ENCODE measurements around the gene TTLL9. TPM values are rescaled to one million over a fixed set of nuclear protein-coding genes. Genes with fewer than 3 reads are reported as not detected.
"Not testable (repeated sequence)": the region's sequence is repeated elsewhere in the genome, so short reads cannot be mapped to it uniquely, and the experiment has no call there.

The TTLL9 gene
- total RNA-seq, 6 experiments from 2014 or later, result not detected

DNA sequence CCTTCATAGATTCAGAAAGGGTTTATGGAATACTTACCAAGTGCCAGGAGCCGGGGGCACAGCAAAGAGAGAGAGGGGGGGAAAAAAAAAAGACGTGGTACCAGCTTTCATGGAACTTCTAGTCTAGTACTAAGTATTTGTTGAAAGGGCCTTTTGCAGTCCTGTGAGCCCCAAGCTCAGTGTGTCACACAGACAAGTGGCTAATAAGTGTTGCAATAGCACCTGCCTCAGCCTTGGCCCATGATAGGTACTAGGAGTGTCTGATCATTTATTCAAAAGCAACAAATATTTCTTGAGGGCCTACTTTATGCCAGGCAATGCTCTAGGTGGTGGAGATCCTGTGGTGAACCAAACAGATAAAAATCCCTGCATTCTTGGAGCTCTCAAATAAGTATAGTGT, 43.4 kb upstream of the TTLL9 start:
- 40% methylated on average over 1 of the region's 2 CpGs for WGBS (ENCODE audit: insufficient coverage, low coverage, low lambda C conversion rate, missing lambda C conversion rate)
- TF ChIP-seq, protein P1, sequence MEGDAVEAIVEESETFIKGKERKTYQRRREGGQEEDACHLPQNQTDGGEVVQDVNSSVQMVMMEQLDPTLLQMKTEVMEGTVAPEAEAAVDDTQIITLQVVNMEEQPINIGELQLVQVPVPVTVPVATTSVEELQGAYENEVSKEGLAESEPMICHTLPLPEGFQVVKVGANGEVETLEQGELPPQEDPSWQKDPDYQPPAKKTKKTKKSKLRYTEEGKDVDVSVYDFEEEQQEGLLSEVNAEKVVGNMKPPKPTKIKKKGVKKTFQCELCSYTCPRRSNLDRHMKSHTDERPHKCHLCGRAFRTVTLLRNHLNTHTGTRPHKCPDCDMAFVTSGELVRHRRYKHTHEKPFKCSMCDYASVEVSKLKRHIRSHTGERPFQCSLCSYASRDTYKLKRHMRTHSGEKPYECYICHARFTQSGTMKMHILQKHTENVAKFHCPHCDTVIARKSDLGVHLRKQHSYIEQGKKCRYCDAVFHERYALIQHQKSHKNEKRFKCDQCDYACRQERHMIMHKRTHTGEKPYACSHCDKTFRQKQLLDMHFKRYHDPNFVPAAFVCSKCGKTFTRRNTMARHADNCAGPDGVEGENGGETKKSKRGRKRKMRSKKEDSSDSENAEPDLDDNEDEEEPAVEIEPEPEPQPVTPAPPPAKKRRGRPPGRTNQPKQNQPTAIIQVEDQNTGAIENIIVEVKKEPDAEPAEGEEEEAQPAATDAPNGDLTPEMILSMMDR (IDR thresholded peaks at IDR 0.05), result no peak
- no peak for TF ChIP-seq POLR2A (IDR thresholded peaks at IDR 0.05)
- Histone ChIP-seq H3K4me3 (no peak overlapping the region), H3K36me3 (no peaks in the 10 kb centered on the region), H3K4me1 (peaks cover 0 to 3% (median 0%) of the 10 kb centered on the region in 4 donors), H3K9me3 (no peaks in the 10 kb centered on the region), H3K27ac (no peak overlapping the region), H3K27me3 (no peaks in the 10 kb centered on the region)
- intact Hi-C loops (cut with DNase I), result no loop called here
- ATAC-seq, result no peak
- DNase-seq, result no peak

DNA sequence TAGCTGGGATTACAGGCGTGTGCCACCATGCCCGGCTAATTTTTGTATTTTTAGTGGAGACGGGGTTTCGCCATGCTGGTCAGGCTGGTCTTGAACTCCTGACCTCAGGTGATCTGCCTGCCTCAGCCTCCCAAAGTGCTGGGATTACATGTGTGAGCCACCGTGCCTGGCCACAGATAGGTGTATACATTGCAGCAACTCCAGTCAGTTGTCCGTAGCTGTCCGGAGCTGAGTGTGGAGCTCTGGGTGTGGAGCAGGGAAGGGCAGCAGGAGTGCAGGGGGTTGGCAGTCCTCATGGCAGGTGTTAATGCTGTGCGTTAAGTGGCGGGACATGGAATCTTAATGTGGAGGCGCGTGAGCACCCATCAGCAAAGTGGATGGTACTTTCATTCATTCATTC, 42.4 kb upstream of the TTLL9 start:
- H3K36me3 ChIP-seq; ATAC-seq; H3K27me3 ChIP-seq; H3K4me3 ChIP-seq; H3K4me1 ChIP-seq; DNase-seq; H3K9me3 ChIP-seq; H3K27ac ChIP-seq; intact Hi-C loops (cut with DNase I): not testable (repeated sequence)
- WGBS (ENCODE audit: insufficient coverage, low coverage, low lambda C conversion rate, missing lambda C conversion rate), result 100% methylated on average over 5 of the region's 11 CpGs

DNA sequence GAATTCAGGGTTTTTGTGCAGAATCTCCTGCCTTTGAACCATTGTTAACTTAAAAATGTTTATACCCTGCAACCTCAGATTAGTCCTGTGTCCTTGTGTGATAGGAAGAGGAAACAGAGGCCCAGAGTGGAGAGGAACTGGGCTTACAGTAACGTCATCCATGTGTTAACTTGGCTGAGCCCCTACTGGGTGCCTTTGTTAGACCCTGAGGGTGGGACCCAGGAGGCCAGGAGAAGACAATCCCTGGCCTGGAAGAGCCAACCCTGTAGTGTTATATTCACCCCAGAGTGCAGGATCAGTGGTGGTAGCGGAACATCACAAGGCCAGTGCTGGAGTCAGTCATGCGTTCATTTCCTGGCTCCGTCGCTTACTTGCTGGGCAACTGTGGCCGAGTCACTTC, 40.7 kb upstream of the TTLL9 start:
- H3K27ac ChIP-seq, result no peak overlapping the region
- intact Hi-C loops (cut with DNase I), result no loop called here
- no peak overlapping the region for H3K4me3 ChIP-seq
- ATAC-seq (peak in 1 of 4 donors; percentile 17), DNase-seq (peak in 1 of 3 donors; percentile 5)
- TF ChIP-seq, protein P1 (IDR thresholded peaks at IDR 0.05), result no peak
- TF ChIP-seq POLR2A (IDR thresholded peaks at IDR 0.05), result no peak
- no peaks in the 10 kb centered on the region for H3K4me1 ChIP-seq
- H3K27me3 ChIP-seq, result no peaks in the 10 kb centered on the region
- 50% methylated on average over 2 of the region's 6 CpGs for WGBS (ENCODE audit: insufficient coverage, low coverage, low lambda C conversion rate, missing lambda C conversion rate)
- no peaks in the 10 kb centered on the region for H3K9me3 ChIP-seq
- no peaks in the 10 kb centered on the region for H3K36me3 ChIP-seq

DNA sequence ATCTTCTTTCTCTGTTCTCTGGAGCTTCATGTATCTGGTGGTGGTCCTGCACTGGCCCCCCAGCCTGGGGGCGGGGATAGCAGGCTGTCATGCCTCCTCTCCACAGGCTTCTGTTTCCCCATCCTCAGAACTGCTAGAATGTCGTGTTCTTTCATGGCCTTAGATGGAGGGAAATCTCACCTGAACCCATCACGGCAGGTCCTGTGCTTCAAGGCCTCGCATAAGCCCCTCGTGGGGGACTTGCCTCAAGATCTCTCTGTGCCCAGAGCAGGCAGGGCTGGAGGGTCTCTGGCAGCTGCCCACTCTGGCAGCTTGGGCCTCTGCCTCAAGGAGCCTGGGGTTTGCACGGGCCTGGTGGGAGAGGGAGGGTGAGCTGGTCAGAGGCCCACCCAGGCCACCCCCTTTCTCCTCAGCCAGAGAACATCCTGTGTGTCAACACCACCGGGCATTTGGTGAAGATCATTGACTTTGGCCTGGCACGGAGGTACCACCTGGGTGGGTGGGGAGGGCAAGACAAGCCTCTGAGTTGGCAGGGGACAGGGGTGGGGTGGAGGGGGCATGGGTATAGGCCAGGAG, 39.9 kb upstream of the TTLL9 start:
- H3K9me3 ChIP-seq, result no peaks in the 10 kb centered on the region
- TF ChIP-seq, protein P1 (IDR thresholded peaks at IDR 0.05), result no peak
- DNase-seq (peak in 1 of 3 donors; percentile 35), ATAC-seq (no peak)
- no peak overlapping the region for H3K4me3 ChIP-seq
- H3K36me3 ChIP-seq, result no peaks in the 10 kb centered on the region
- H3K4me1 ChIP-seq, result no peaks in the 10 kb centered on the region
- H3K27ac ChIP-seq, result no peak overlapping the region
- no peaks in the 10 kb centered on the region for H3K27me3 ChIP-seq
- intact Hi-C loops (cut with DNase I), result no loop called here
- WGBS (ENCODE audit: insufficient coverage, low coverage, low lambda C conversion rate, missing lambda C conversion rate), result 90% methylated on average over 3 of the region's 8 CpGs

DNA sequence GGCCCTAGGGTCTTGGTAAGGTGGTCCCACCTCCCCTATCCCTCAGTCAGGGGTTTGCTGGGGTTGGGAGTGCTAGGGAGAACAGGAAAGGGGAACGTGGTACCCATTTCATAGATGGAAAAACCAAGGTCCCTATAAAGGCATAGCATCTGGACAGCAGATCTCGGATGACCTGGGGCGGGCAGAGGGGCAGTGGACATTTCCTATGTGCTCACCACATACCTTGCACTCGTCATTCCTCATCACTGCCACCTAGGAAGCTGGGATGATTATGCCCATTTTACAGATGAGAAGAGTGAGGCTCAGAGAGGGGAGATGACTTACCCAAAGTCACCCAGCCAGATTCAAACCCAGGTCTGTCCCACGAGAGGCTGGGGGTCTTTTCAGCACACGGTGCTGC, 39.2 kb upstream of the TTLL9 start:
- DNase-seq, result peak in 1 of 3 donors; percentile 13
- WGBS (ENCODE audit: insufficient coverage, low coverage, low lambda C conversion rate, missing lambda C conversion rate), result 81% methylated on average over 2 of the region's 6 CpGs
- no peak overlapping the region for H3K27ac ChIP-seq
- ATAC-seq, result no peak
- no peaks in the 10 kb centered on the region for H3K9me3 ChIP-seq
- H3K4me1 ChIP-seq, result no peaks in the 10 kb centered on the region
- no peak for TF ChIP-seq POLR2A (IDR thresholded peaks at IDR 0.05)
- TF ChIP-seq, protein P1 (IDR thresholded peaks at IDR 0.05), result no peak
- intact Hi-C loops (cut with DNase I), result no loop called here
- H3K4me3 ChIP-seq, result no peak overlapping the region
- H3K27me3 ChIP-seq, result no peaks in the 10 kb centered on the region
- no peaks in the 10 kb centered on the region for H3K36me3 ChIP-seq

Data from right lobe of liver (tissue), 6 donors.